ENCODE data around the gene CD47.
A peak's percentile ranks its signal among the peaks of the same experiment; 100 is the strongest.

Gene CD47

DNA sequence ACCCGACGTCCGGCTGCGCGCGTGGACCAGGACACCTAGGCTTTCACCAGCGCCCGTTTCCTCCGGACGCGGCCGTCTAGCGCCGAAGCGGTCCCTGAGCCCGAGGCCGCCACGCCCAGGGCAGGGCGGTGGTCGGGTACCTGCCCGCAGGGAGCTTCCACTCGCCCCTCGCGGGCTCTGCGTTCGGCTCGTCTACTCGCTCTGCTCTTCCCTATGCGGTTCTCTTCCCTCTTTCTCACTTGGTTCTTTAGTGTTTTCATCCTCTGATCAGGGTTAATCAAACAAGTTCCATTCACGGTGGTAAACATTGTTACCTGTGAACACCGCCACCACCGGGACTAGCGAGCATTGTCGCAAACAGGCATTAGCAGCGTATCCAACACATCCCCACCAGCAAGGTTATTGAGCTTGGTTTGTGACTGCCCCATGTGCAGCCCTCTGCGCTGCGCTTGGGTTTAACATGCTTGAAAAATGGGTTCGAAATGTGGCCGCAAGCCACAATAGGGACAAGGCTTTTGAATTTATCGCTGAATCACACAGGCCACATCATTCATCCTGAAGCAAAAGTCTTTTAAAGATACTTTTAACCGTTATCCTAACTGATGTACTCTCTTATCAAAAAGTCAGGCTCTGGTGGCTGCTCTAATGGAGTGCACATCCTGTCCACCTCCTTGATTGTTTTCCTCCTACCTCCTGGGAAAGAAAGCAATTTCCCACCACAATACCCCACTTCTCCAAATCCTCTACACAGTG, 843 bp upstream of the CD47 start:
- no peak for DNase-seq (ENCODE audit: low read depth)

DNA sequence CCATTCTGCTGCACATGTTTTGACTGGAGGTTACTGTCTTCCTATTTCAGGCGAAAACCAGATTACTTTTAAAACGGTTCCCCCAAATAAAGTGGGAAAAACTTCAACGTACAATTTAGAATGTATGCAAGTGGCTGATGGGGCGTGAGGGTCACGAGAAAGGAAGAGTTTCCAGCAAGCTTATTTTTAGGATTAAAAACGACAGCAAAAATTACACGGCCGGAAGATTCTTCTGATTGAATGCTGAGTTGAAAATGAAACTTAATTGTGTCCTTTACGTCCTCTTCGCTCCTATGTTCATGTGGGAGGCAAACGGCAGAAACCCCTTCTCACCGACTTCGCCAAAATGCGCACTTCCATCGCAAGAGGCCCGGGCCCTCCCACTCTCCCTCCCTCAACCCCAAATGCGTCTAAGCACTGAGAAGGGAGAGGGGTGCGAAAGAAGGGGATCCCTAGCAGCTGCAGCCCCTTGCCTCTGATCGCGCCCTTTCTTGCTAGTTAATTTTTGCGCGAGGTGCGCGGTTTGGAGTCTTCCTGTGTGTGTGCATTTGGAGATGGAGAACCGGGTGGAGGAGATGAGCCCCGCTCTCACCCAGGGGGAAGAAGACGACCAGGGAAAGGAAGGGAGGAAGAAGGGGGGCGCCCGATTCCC, 656 bp downstream of the CD47 start:
- DNase-seq (ENCODE audit: low read depth) = no peak

DNA sequence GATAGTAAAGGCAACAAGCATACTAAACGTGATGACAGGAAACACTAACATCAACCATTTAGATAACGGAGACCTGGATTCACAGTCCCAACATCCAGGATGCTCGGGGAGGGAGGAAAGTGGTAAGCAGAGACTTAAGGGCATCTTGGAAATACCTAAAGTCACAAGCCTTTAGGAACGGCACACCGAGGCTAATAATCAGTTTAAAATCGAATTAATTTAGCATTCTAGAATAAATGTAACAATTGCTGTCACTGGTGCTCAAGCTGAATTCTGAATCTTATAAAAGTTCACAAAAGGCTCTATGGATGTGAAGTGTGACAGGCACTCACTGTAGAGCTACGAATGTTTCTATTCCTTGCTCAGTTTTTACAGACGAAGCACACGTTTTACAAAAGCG, 1.3 kb downstream of the CD47 start:
- no peak for DNase-seq (ENCODE audit: low read depth)

DNA sequence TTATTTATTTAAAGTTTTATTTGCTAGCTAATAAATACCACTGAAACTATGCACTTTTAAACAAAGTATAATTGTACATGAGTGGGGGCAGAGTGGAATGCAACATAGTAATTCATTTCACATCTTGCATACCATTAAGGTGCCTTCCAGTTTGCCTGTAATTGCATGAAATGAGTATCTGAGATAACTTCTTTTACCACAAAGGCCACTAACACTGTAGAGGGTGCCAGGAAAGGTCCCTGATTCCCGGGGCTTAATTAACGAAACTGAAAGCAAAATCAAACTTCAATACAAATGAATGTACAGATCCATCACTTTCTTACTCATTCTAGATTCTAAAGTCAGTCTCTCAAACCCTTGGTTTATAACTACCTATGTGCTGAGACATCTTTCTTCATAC, 2.1 kb downstream of the CD47 start:
- no peak for DNase-seq (ENCODE audit: low read depth)

DNA sequence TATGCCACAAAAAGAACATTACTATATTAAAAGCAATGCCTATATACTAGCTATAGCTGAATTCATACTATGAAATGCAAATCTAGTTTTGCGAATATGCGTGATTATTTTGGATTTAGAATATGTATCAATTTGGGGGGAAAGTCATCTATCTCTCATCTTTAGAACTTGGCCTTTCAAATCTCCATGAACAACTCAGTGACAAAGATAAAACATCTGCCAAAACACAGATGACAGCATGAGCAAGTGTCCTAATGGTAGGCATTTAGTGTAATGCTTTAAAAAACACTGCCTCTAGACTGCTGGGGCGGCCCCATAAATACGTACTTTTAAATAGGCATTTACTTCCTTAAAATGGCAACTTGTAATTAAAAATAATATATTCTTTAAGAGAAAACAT, 2.7 kb downstream of the CD47 start:
- DNase-seq (ENCODE audit: low read depth) = no peak

DNA sequence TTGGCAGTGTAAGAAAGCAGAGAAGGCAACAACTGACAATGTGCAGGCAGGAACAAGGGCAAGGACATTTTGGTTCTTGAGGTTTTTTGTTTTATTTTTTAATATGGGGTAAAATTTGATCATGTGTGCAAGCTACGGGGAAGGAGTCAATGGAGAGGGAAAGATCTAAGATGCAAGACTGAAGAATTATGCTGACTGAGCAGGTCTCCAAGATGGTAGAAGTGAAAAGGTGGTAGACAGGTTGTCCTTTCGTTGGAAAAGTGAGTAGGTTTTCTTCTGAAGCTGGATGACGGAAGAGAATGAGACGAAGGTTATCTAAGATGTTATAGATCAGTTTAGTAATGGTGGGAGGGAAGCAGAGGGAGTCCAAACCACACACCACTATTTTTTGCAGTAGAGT, 4.2 kb downstream of the CD47 start:
- DNase-seq (ENCODE audit: low read depth) = no peak

DNA sequence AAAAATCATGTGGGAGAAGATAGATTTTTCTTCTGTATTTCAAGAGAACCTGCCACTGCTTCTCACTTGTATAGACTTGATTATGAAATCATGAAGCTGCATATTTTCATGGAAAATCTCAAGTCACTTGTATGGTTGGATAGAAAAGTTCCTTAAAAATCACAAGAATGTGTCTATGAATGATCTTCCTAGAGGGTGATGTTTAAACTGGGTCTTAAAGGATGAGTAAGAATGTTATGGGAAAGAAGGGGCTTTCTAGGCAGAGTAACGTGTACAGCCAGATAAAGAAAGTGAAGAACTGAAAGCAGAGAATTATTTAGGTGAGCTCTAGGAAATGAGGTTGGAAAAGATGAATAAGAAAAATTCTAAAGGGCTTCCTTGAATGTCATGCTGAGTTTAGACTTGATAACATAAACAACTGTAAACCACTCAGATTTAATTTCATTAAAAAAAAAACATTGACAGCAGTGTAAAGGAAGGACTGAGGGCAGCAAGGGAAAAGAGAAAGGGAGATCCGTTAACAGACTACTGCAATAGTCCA, 5.0 kb downstream of the CD47 start:
- DNase-seq (ENCODE audit: low read depth) = no peak

DNA sequence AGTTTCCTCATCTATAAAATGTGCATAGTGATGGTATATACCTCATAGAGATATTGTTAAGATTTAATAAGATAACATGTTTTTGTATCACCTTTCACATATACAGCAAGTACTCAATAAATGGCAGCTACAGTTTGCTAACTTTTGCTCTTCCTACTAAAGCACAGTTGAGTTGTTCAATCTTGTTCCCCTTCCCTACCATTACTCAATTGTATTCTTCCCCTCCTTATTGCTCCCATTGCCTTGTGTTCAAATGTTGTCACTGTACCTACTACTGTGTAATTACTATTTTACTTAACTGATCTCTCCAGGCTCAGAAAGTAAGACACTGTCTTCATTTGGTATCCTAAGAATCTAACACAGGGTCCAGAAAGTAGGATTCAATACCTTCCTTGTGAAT, 5.5 kb downstream of the CD47 start:
- no peak for DNase-seq (ENCODE audit: low read depth)

DNA sequence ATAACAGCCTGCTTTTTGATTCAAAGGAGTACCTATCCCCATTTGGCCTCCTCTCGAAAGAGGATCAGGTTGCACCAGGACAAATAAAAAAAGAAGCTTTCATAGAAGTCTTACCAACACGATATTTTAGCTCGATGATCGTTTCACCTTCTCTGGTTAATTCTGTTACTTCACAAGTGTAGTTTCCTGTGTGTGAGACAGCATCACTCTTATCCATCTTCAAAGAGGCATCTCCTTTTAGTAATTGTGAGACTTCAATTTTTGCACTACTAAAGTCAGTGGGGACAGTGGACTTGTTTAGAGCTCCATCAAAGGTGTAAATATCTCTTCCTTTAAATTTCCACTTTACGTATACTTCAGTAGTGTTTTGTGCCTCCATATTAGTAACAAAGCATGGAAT, 11.0 kb downstream of the CD47 start:
- DNase-seq (ENCODE audit: low read depth) = no peak

DNA sequence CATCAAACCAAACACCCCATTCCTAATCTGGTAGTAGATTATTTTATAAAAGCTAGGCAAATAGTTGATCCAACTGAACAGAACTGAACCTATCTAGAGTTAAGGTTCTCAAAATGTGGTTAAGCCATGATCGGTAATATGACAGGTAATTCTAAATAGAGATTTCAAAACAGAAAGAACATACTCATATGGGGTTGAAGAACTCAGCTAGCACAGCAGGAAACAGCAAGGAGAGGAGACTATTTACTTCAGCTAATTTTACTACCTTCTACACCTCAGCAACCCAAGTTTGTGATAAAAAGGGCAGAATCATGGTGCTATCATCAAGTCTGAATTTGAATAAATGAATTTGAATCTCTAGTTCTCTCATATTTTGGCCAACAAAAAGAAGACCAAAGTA, 11.8 kb downstream of the CD47 start:
- DNase-seq (ENCODE audit: low read depth) = no peak

DNA sequence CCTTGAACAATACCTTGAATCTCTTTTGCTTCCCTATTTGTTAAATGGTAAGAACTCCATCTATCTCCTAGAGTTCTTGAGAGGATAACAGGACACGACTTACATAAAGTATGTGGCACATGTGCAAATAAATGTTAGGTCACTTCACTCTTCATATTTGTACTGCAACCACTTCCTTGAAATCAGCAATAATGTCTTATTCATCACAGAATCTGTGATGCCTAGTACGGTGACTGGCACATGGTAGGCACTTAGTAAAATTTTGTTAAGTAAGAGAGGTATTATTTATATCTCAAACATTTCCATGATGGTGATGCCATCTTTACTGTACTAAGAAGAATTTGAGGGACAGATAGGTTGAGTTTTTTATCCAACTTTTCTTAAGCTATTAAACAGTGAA, 14.3 kb downstream of the CD47 start:
- DNase-seq (ENCODE audit: low read depth) = no peak

DNA sequence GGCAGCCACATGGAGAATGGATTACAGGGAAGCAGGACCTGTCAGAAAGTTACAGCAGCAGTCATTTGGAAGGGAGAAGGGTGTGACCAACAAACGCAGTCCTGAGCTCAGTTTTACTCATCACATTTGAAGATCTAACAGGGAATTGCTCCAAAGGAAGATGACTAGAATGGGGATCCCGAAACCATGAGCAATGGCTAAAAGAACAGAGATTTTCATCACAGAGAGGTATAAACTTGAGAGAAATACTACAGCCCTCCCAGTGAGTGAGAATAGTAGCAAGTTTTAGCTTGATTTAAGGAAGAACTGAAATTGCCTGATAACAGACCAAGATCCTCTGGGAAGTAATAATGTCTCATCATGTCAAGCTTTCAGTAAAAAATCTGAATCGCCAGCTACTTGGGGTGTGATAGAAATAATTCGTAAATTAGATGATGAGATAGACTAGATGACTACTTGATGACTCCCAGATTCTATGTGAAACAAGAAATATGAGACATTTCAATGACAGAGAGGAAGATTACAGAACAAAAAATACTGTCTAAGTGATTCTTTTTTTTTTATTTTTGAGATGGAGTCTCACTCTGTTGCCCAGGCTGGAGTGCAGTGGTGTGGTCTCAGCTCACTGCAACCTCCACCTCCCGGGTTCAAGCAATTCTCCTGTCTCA, 16.9 kb downstream of the CD47 start:
- peak; percentile 43 for DNase-seq (ENCODE audit: low read depth)

DNA sequence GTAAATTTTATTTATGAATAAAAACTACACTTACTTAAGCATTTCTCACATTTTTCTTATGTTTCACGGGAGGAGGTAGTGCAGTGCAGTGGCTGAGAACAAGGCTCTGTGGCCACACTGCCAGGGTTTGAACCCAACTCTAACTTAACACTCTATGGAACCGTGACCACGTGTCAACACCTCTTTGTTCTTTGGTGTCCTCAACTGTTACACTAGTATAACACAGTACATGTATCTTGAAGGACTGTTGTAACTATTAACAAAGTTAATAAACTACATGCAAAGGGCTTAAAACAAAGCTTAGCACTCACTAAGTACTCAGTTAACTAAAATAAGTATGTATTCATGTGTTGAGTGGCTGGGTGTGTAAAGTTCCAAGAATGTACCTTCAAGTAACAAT, 19.5 kb downstream of the CD47 start:
- DNase-seq (ENCODE audit: low read depth) = no peak

DNA sequence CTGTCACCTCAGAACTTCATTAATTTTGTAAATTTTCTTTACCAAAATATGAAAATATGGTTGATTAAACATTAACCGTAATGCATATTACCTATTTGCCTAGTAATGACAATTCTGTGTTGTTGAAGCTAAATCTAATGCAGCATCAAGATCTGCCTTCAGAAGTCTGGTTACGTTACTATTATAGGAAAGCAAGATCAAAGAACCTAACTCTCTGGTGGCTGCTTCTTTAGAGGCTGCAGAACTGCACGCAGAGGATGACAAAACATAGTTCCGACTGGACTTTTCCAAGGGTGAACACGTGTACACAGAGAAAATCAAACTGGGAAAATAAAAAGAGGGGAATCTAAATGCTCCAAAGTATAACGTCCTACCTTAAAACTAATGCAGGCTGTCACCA, 20.5 kb downstream of the CD47 start:
- no peak for DNase-seq (ENCODE audit: low read depth)

DNA sequence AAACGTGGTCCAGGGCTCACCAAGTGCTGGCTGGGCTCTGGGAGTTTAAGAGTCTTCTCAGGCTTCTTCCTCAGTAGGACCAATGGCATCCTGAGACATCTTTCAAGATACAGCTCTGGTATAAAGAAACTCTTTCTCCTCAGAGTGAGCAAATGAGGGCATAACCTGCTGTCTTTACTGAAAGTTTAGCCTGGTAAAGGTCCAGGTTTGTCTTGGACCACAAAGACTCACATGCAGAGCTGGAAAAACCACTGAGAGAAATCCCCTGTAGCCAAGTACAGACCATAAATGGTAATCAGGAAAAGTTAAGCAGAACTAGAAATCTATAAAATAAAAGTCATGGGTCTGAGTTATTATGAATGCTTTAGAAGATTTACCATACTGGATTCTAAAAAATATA, 23.1 kb downstream of the CD47 start:
- peak; percentile 48 for DNase-seq (ENCODE audit: low read depth)

DNA sequence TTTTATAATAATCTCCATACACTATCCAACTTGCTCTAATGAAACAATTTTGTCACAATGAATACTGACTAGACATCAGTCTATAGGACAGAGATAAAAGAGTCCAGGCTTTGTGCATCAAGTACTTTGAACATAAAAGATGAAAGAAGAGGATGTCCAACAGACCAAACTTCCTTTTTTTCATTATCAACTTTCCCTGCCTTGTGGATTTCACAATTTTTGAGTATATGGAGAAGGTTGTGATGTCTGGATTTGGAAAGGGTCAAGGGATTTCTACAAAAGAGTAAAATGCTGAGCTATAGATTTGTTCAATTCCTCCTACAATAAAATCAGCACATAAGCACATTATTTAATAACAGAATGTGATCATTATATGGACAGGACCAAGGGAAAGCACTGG, 25.7 kb downstream of the CD47 start:
- no peak for DNase-seq (ENCODE audit: low read depth)

DNA sequence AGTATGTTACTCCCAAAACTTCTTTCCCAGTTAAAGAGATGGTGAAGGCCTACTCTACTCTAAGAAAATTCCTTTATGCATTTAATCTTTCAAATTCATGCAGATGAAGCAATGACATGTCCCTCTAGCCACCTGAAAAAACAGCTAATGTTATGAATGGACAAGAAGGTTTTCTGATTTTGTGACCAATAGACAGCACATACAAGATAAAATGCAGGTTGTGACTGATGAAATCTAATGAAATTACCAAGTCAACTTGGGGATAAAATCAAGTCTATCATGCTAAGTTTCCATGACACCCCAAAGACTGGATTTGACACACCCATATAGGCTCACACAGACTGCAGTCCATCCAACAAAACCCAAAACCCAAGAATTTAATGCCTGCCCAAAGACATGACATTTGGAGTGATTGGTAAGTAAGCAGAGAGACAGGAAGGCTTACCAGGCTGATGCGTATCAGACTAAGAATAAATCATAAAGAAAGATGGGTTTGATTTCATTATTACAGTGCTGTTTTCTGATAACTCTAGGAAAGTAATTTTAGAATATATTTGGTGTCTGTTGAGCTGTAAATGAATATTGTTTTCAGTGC, 26.4 kb downstream of the CD47 start:
- DNase-seq (ENCODE audit: low read depth) = no peak

DNA sequence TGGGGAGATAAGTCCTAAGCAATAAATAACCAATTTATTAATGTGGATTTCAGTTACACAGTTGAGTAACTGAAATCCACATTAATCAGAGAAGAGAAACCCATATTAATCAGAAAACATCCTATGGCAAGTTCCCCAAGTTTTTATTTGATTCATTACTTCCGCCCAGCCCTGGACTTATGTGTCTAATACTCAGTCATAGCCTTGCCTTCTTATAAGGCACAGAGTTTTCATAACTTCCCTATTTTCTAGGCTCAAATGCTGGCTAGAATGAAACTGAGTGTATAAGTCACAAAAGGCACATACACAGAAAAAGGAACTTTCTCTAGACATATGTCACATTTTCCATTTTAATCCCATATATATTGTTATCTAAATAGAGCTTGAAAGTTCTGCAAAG, 28.8 kb downstream of the CD47 start:
- DNase-seq (ENCODE audit: low read depth) = no peak

DNA sequence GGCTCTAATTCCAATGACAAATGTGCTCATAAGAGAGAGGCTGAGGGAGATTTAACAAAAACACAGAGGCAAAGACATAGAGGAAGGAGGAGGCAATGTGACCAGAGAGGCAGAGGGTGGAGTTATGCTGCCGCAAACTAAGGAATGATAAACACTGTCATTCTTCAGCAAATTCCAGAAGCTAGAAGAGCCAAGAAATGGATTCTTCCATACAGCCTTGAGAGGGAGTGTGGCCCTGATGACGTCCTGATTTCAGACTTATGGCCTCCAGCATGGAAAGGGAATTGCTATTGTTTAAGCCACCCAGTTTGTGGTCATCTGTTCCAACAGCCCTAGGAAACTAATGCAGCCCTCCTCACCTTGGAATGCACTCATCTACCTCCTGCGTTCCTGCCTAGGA, 30.5 kb downstream of the CD47 start:
- DNase-seq (ENCODE audit: low read depth) = no peak

DNA sequence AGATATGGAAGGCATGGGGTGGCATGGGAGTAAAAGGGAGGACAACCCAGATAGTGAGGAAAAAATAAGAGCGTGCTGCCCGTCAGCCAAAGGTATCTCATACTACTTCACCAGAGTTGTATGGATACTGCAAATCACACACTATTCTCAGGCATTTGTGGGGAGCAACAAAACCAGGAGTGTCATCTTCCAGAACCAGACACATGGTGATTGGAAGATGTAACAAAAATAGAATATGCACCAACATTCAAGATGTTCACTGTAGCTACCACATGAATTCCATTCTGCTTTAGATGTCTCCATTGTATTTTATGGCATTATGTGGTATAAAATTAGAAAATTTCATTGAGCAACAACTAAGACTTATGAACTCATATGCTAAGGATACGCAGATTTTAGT, 34.9 kb downstream of the CD47 start:
- DNase-seq (ENCODE audit: low read depth) = no peak

DNA sequence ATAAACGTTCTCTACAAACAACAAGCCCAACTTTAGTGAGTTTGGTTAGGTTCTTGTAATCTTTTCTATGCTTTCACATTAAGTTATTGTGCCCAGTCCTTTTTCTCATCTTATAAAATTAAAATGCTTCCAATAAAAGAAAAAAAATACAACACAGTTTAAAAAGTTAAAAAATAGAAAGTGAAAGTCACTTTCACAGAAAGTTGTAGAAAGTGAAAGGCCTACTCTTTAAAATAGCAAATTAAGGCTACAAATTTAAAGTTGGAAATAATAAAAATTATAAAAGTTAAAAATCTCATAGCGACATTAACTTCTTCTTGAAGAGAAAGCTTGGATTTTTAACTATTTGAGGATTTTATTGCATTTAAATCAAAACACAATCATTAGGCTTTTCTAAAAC, 35.9 kb downstream of the CD47 start:
- DNase-seq (ENCODE audit: low read depth) = no peak

DNA sequence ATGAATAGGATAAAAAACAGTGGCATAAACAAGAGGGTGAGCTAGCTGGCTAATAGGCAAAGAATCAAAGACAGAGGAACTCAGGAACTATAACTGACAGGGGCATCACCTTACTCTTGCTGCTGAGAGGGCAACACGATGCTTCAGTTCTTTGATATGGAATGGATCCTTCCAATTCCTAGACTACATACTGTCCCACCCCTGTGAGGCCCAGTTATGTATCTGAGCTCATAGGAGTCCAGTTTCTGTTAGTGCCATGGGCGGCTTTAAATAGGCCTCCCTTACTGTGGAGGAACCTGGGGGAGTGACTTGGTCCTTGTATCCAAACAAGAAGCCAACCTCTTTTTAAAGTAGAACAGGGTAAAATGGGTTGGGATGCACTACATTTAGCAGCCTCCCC, 37.3 kb downstream of the CD47 start:
- DNase-seq (ENCODE audit: low read depth) = no peak

DNA sequence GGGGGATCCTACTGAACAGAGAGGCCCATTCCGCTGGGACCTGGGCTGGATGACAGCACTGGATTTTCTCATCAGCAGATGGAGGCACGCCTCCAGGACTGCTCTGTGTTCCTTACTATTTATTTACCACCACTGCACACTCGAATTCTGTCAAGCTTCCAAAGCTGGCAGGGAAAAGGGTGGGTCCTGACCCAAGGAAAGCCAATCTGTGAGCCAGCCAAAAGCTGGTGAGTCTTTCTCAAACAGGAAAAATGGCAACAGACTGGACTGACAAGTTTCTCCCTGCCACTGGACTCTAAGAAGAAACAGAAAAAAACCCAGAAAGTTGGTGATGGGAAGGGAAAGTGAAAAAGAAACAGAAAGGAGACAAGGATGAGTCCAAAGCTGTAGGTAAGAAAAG, 37.8 kb downstream of the CD47 start:
- no peak for DNase-seq (ENCODE audit: low read depth)

All from stromal cell of bone marrow (primary cell).